Measurements from ENCODE around the gene DNER.

GRCh38 chr2:229350883-229351282, 363.5 kb downstream of the DNER start:
- TF ChIP-seq CTCF (IDR thresholded peaks at IDR 0.05; ENCODE audit: low read length) (no peak), EZH2 (IDR thresholded peaks at IDR 0.05; ENCODE audit: borderline replicate concordance, low read length) (no peak)
